Mucosa of stomach (tissue), 1 donor: ENCODE measurements around the gene ERH.
"Not testable (repeated sequence)": the region's sequence is repeated elsewhere in the genome, so short reads cannot be mapped to it uniquely, and the experiment has no call there.

Source experiments
- H3K27me3 ChIP-seq: one replicate; pipeline ENCODE4 v1.7.0; 2013; ENCODE audit warnings: mild to moderate bottlenecking, low read length; ENCODE audit not compliant: control insufficient read depth, insufficient read depth
- H3K36me3 ChIP-seq: one replicate; pipeline ENCODE4 v1.7.0; 2013; ENCODE audit warnings: low read length; ENCODE audit not compliant: control insufficient read depth, insufficient read depth
- H3K4me1 ChIP-seq: one replicate; pipeline ENCODE4 v1.7.0; 2013; ENCODE audit warnings: mild to moderate bottlenecking, low read length; ENCODE audit not compliant: control insufficient read depth, insufficient read depth
- H3K4me3 ChIP-seq: one replicate; pipeline ENCODE4 v1.7.0; 2013; ENCODE audit warnings: low read length
- H3K9ac ChIP-seq: one replicate; pipeline ENCODE4 v1.7.0; 2013; ENCODE audit warnings: mild to moderate bottlenecking, low read length, moderate library complexity
- H3K9me3 ChIP-seq: one replicate; pipeline ENCODE4 v1.7.0; 2013; ENCODE audit warnings: mild to moderate bottlenecking, low read length, moderate library complexity; ENCODE audit not compliant: control insufficient read depth
- donor health status: Pancreatic carcinoma.

ERH gene

GRCh38 chr14:69416087-69416486 lies 18.0 kb upstream of the ERH start:
- not testable (repeated sequence) for H3K4me3 ChIP-seq, H3K27me3 ChIP-seq, H3K9me3 ChIP-seq, H3K4me1 ChIP-seq, H3K9ac ChIP-seq, H3K36me3 ChIP-seq

- H3K4me1 ChIP-seq: no peaks in the 10 kb centered on the region
- no peak overlapping the region for H3K4me3 ChIP-seq
- H3K9me3 ChIP-seq: no peaks in the 10 kb centered on the region
- H3K9ac ChIP-seq: no peak overlapping the region
- no peaks in the 10 kb centered on the region for H3K36me3 ChIP-seq
- H3K27me3 ChIP-seq: no peaks in the 10 kb centered on the region
Measured at GRCh38 chr14:69413483-69413882, 15.4 kb upstream of the ERH start.

- peaks cover 3% of the 10 kb centered on the region for H3K4me1 ChIP-seq
- H3K4me3 ChIP-seq: no peak overlapping the region
- H3K27me3 ChIP-seq: no peaks in the 10 kb centered on the region
- H3K9ac ChIP-seq: no peak overlapping the region
- no peaks in the 10 kb centered on the region for H3K36me3 ChIP-seq
- H3K9me3 ChIP-seq: no peaks in the 10 kb centered on the region
Measured at GRCh38 chr14:69408331-69408960, 10.3 kb upstream of the ERH start.

- Histone ChIP-seq H3K4me1 (peaks cover 17% of the 10 kb centered on the region), H3K9me3 (no peaks in the 10 kb centered on the region), H3K9ac (no peak overlapping the region), H3K4me3 (no peak overlapping the region), H3K27me3 (no peaks in the 10 kb centered on the region), H3K36me3 (no peaks in the 10 kb centered on the region)
Measured at GRCh38 chr14:69405762-69406161, 7.7 kb upstream of the ERH start.

DNA sequence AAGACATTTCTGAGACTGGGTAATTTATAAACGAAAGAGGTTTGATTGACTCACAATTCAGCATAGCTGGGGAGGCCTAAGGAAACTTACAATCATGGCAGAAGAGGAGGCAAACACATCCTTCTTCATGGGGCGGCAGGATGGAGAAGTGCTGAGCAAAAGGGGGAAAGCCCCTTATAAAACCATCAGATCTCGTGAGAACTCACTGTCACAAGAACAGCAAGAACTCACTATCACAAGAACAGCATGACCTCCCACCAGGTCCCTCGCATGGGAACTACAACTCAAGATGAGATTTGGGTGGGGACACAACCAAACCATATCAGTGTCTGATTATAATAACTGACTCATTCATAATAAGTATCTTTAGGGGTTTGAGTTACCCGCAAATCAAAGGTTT lies 6.8 kb upstream of the ERH start:
- Histone ChIP-seq H3K4me3 (no peak overlapping the region), H3K9me3 (no peaks in the 10 kb centered on the region), H3K9ac (no peak overlapping the region)

DNA sequence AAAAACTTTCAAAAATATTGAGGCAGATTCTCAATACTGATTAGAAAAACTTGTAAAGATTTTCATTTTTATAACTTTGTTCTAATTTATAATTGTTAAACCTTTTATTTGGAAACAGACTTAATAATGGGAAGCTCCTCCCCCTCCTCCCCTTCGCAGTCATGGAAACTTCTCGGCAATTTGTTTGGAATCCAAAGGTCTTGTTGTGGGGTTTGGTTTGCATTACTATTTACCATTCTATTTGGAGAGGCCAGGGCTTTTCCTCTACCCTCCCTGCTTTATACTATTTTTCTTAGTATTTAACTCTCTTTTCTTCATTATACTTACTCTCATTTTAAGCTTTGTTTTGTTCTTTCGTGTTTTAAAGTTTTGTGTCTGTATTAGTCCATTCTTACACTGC lies 6.4 kb upstream of the ERH start:
- Histone ChIP-seq H3K9ac (no peak overlapping the region), H3K4me1 (peaks cover 18% of the 10 kb centered on the region), H3K9me3 (no peaks in the 10 kb centered on the region), H3K27me3 (no peaks in the 10 kb centered on the region), H3K4me3 (no peak overlapping the region), H3K36me3 (no peaks in the 10 kb centered on the region)

More for the DNA sequence above, 6.8 kb upstream of the ERH start:
- no peaks in the 10 kb centered on the region for H3K36me3 ChIP-seq
- no peaks in the 10 kb centered on the region for H3K27me3 ChIP-seq
- peaks cover 18% of the 10 kb centered on the region for H3K4me1 ChIP-seq

DNA sequence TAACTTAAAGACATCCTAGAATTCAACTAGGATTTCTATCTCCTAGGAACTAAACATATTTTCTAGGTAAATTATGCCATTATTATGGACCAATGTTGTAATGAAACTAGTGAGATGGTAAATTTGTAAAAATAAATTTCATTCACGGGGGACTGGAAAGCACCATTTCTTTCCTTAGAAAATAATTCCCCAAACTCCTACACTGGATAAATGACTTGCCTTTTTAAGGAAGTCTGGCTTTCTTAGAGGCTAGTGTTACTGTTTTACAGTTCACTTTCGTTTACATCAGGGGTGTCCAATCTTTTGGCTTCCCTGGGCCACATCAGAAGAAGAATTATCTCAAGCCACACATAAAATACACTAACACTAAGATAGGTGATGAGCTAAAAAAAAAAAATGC lies 3.7 kb upstream of the ERH start:
- Histone ChIP-seq H3K9ac (peak overlapping the region; percentile 7), H3K4me1 (peaks cover 24% of the 10 kb centered on the region), H3K27me3 (no peaks in the 10 kb centered on the region), H3K36me3 (no peaks in the 10 kb centered on the region), H3K4me3 (no peak overlapping the region), H3K9me3 (no peaks in the 10 kb centered on the region)

- Histone ChIP-seq H3K9me3 (no peaks in the 10 kb centered on the region), H3K27me3 (no peaks in the 10 kb centered on the region), H3K4me3 (peak overlapping the region; percentile 42), H3K4me1 (peaks cover 24% of the 10 kb centered on the region), H3K36me3 (no peaks in the 10 kb centered on the region), H3K9ac (peak overlapping the region; percentile 37)
Measured at GRCh38 chr14:69400154-69400553, 2.1 kb upstream of the ERH start.

DNA sequence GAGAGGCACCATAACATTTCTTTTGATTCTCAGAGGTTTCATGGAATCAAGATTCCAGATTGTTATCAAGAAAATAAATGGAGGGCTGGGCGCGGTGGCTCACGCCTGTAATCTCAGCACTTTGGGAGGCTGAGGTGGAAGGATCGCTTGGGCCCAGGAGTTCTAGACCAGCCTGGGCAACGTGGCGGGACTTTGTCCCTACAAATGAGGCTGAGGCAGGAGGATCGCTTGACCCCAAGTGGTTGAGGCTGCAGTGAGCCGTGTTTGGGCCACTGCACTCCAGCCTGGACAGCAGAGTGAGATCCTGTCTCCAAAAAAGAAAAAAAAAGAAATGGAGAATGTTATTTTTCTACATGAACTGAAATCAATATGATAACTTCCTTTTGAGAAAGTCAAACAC lies 1.7 kb upstream of the ERH start:
- no peaks in the 10 kb centered on the region for H3K36me3 ChIP-seq
- H3K9me3 ChIP-seq: no peaks in the 10 kb centered on the region
- H3K4me3 ChIP-seq: peak overlapping the region; percentile 42
- H3K9ac ChIP-seq: peak overlapping the region; percentile 93
- H3K4me1 ChIP-seq: peaks cover 23% of the 10 kb centered on the region
- no peaks in the 10 kb centered on the region for H3K27me3 ChIP-seq

- H3K36me3 ChIP-seq: no peaks in the 10 kb centered on the region
- H3K9ac ChIP-seq: peak overlapping the region; percentile 93
- H3K4me3 ChIP-seq: peak overlapping the region; percentile 66
- H3K27me3 ChIP-seq: no peaks in the 10 kb centered on the region
- H3K4me1 ChIP-seq: peaks cover 20% of the 10 kb centered on the region
- no peaks in the 10 kb centered on the region for H3K9me3 ChIP-seq
Measured at GRCh38 chr14:69398818-69399210, 715 bp upstream of the ERH start.

GRCh38 chr14:69395929-69396328 lies 2.2 kb downstream of the ERH start:
- Histone ChIP-seq H3K9me3 (no peaks in the 10 kb centered on the region), H3K4me1 (peaks cover 8% of the 10 kb centered on the region), H3K4me3 (no peak overlapping the region)

GRCh38 chr14:69392481-69392880 lies 5.6 kb downstream of the ERH start:
- H3K27me3 ChIP-seq: no peaks in the 10 kb centered on the region
- H3K9me3 ChIP-seq: no peaks in the 10 kb centered on the region
- H3K4me1 ChIP-seq: peaks cover 6% of the 10 kb centered on the region
- no peaks in the 10 kb centered on the region for H3K36me3 ChIP-seq
- H3K4me3 ChIP-seq: no peak overlapping the region
- no peak overlapping the region for H3K9ac ChIP-seq

More at GRCh38 chr14:69395929-69396328, 2.2 kb downstream of the ERH start:
- H3K9ac ChIP-seq: no peak overlapping the region
- H3K27me3 ChIP-seq: no peaks in the 10 kb centered on the region
- H3K36me3 ChIP-seq: no peaks in the 10 kb centered on the region

DNA sequence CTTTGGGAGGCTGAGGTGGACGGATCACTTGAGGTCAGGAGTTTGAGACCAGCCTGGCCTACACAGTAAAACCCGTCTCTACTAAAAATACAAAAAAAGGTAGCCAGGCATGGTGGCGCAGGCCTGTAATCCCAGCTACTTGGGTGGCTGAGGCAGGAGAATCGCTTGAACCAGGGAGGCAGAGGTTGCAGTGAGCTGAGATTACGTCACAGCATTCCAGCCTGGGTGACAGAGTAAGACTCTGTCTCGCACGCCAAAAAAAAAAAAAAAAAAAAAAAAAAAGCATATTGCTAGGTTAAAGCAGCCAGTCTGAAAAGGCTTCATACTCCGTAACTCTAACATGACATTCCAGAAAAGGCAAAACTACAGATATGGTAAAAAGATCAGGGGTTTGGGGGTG lies 6.7 kb downstream of the ERH start:
- H3K27me3 ChIP-seq, H3K9me3 ChIP-seq, H3K36me3 ChIP-seq, H3K9ac ChIP-seq, H3K4me3 ChIP-seq, H3K4me1 ChIP-seq: not testable (repeated sequence)
